Muscle of back (tissue), 13 donors: Measurements from ENCODE around the gene ABCB8. TPM values are rescaled to one million over a fixed set of nuclear protein-coding genes. Genes with fewer than 3 reads are reported as not detected.
A peak's percentile ranks its signal among the peaks of the same experiment; 100 is the strongest.

Experiments
- DNase-seq, 3 donors: peaks; one replicate each; pipeline versions ENCODE4 v3.0.0 to v3.0.0-alpha.2; 2013
- long read RNA-seq, 9 donors: transcript quantifications; one replicate each; lab custom pipeline, GENCODE V29; 2026
- polyA plus RNA-seq, 10 donors: library from polyadenylated mRNA; unstranded; fragments of 120-200 nt; gene quantifications; one replicate each; pipeline ENCODE4 v1.2.1, GENCODE V29; 2013; ENCODE audit not compliant: insufficient read length in 10 of 10

ABCB8 gene
- polyA plus RNA-seq: 10 to 100 TPM; 12.9 to 34.9 (median 17.6) TPM
- long read RNA-seq, donor 1: 0 reads
- long read RNA-seq, donor 2, partial matches to known transcripts: 0 of 1 reads
- long read RNA-seq, donor 2, other reads (novel, unspliced or antisense): 0 of 1 reads
- long read RNA-seq, donor 3: 0 reads
- long read RNA-seq, donor 4, full-length matches to known transcripts: 2 of 2 reads
- long read RNA-seq, donor 4, partial matches to known transcripts: 0 of 2 reads
- long read RNA-seq, donor 4, other reads (novel, unspliced or antisense): 0 of 2 reads
- long read RNA-seq, donor 5, full-length matches to known transcripts: 1 of 8 reads
- long read RNA-seq, donor 5, partial matches to known transcripts: 0 of 8 reads
- long read RNA-seq, donor 5, other reads (novel, unspliced or antisense): 7 of 8 reads
- long read RNA-seq, donor 6, full-length matches to known transcripts: 6 of 18 reads
- long read RNA-seq, donor 6, partial matches to known transcripts: 5 of 18 reads
- long read RNA-seq, donor 6, other reads (novel, unspliced or antisense): 7 of 18 reads
- long read RNA-seq, donor 7, full-length matches to known transcripts: 1 of 1 reads
- long read RNA-seq, donor 7, partial matches to known transcripts: 0 of 1 reads
- long read RNA-seq, donor 7, other reads (novel, unspliced or antisense): 0 of 1 reads
- long read RNA-seq, donor 8, partial matches to known transcripts: 0 of 1 reads
- long read RNA-seq, donor 8, other reads (novel, unspliced or antisense): 0 of 1 reads
- long read RNA-seq, donor 9, full-length matches to known transcripts: 2 of 2 reads
- long read RNA-seq, donor 9, partial matches to known transcripts: 0 of 2 reads
- long read RNA-seq, donor 9, other reads (novel, unspliced or antisense): 0 of 2 reads

GRCh38 chr7:151028131-151028947, at the start of gene ABCB8:
TSS of gene ABCB8 (plus strand) at chr7:151028450. CDS start at chr7:151028516, 66 bp downstream.
- peak; percentile 99 to 100 (median 99) for DNase-seq

GRCh38 chr7:150979713-150980390, 48.4 kb upstream of the ABCB8 start:
- DNase-seq: no peak

GRCh38 chr7:150980663-150981062, 47.6 kb upstream of the ABCB8 start:
- DNase-seq: peak in 1 of 3 donors; percentile 56

GRCh38 chr7:150981644-150982043, 46.6 kb upstream of the ABCB8 start:
- DNase-seq: no peak

GRCh38 chr7:150982351-150982750, 45.9 kb upstream of the ABCB8 start:
- no peak for DNase-seq

- peak in 2 of 3 donors; percentile 59 to 68 for DNase-seq
These were observed 44.3 kb upstream of the ABCB8 start for GRCh38 chr7:150983893-150984368.

GRCh38 chr7:150986099-150986512, 42.1 kb upstream of the ABCB8 start:
- peak in 1 of 3 donors; percentile 65 for DNase-seq

GRCh38 chr7:150986556-150986955, 41.7 kb upstream of the ABCB8 start:
- no peak for DNase-seq

GRCh38 chr7:150988230-150989226, 39.7 kb upstream of the ABCB8 start:
- DNase-seq: peak in 2 of 3 donors; percentile 66 to 85

- DNase-seq: peak in 1 of 3 donors; percentile 4
These were observed 38.8 kb upstream of the ABCB8 start for GRCh38 chr7:150989456-150989855.

GRCh38 chr7:150990416-150991186, 37.6 kb upstream of the ABCB8 start, which contains the start of gene NOS3:
TSS of gene NOS3 (plus strand) at chr7:150991017. CDS start at chr7:150993804, 2,787 bp downstream.
- DNase-seq: no peak

GRCh38 chr7:150992051-150992640, 36.1 kb upstream of the ABCB8 start:
- DNase-seq: no peak

GRCh38 chr7:150992833-150993302, 35.4 kb upstream of the ABCB8 start:
- DNase-seq: peak in 1 of 3 donors; percentile 64

GRCh38 chr7:150993511-150993910, 34.7 kb upstream of the ABCB8 start:
- no peak for DNase-seq

- no peak for DNase-seq
These were observed 34.0 kb upstream of the ABCB8 start for GRCh38 chr7:150994141-150994837.

- DNase-seq: no peak
These were observed 33.3 kb upstream of the ABCB8 start for GRCh38 chr7:150994838-150995510.
